ENCODE measurements around the gene MLH3.

GRCh38 chr14:75066691-75067090 is 15.4 kb upstream of the MLH3 start:
- TF ChIP-seq EZH2phosphoT487 (IDR thresholded peaks at IDR 0.05; ENCODE audit: unreplicated experiment) (no peak), POLR2AphosphoS5 (IDR thresholded peaks at IDR 0.05; ENCODE audit: low read depth) (no peak), EZH2 (IDR thresholded peaks at IDR 0.05; ENCODE audit: low read depth, unreplicated experiment) (no peak), JUNB (IDR thresholded peaks at IDR 0.05; ENCODE audit: unreplicated experiment) (no peak)
- TF ChIP-seq, protein P1, sequence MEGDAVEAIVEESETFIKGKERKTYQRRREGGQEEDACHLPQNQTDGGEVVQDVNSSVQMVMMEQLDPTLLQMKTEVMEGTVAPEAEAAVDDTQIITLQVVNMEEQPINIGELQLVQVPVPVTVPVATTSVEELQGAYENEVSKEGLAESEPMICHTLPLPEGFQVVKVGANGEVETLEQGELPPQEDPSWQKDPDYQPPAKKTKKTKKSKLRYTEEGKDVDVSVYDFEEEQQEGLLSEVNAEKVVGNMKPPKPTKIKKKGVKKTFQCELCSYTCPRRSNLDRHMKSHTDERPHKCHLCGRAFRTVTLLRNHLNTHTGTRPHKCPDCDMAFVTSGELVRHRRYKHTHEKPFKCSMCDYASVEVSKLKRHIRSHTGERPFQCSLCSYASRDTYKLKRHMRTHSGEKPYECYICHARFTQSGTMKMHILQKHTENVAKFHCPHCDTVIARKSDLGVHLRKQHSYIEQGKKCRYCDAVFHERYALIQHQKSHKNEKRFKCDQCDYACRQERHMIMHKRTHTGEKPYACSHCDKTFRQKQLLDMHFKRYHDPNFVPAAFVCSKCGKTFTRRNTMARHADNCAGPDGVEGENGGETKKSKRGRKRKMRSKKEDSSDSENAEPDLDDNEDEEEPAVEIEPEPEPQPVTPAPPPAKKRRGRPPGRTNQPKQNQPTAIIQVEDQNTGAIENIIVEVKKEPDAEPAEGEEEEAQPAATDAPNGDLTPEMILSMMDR (conservative IDR thresholded peaks at IDR 0.05; ENCODE audit: low read depth in 2 of 2): no peak
